Neural cell (in vitro differentiated cells): Measurements from ENCODE around the gene CARD9. TPM values are rescaled to one million over a fixed set of nuclear protein-coding genes. Genes with fewer than 3 reads are reported as not detected.

Experiments
- H2AFZ ChIP-seq: fragments of 200-600, 300-800 bp; sonication (generic), shearing (Covaris generic); 2 replicates; pipeline ENCODE4 v1.6.0; 2014; ENCODE audit warnings: low read depth, mild to moderate bottlenecking, antibody characterized with exemption, low read length, moderate library complexity
- H3F3A ChIP-seq: fragments of 200-600 bp; shearing (Covaris generic); 2 replicates; pipeline ENCODE4 v1.6.1; 2016; ENCODE audit warnings: mild to moderate bottlenecking, moderate library complexity, mixed read lengths, antibody characterized with exemption, low read length; ENCODE audit not compliant: insufficient read depth, poor library complexity, severe bottlenecking
- H3K27ac ChIP-seq: fragments of 200-600, 300-800 bp; sonication (generic), shearing (Covaris generic); 2 replicates; pipeline ENCODE4 v1.5.1; 2014; ENCODE audit warnings: mild to moderate bottlenecking, low read length, moderate library complexity
- H3K27me3 ChIP-seq: fragments of 300-800, 200-600 bp; sonication (generic), shearing (Covaris generic); 2 replicates; pipeline ENCODE4 v1.6.0; 2014; ENCODE audit warnings: mild to moderate bottlenecking, low read depth, low read length, moderate library complexity; ENCODE audit not compliant: insufficient read depth
- H3K36me3 ChIP-seq: fragments of 300-800, 200-600 bp; sonication (generic), shearing (Covaris generic); 2 replicates; pipeline ENCODE4 v1.5.1; 2014; ENCODE audit warnings: mild to moderate bottlenecking, antibody characterized with exemption, low read length, moderate library complexity; ENCODE audit not compliant: insufficient read depth
- H3K4me2 ChIP-seq: fragments of 300-800, 200-600 bp; sonication (generic), shearing (Covaris generic); 2 replicates; pipeline ENCODE4 v1.6.0; 2014; ENCODE audit warnings: mild to moderate bottlenecking, low read length
- H3K4me3 ChIP-seq: fragments of 300-800, 200-600 bp; sonication (generic), shearing (Covaris generic); 2 replicates; pipeline ENCODE4 v1.5.1; 2014; ENCODE audit warnings: mild to moderate bottlenecking, low read length, moderate library complexity
- H3K79me2 ChIP-seq: fragments of 200-600 bp; shearing (Covaris generic); replicated peaks from 2 replicates; pipeline ENCODE4 v1.6.0; 2014; ENCODE audit warnings: mild to moderate bottlenecking, low read length, moderate library complexity; ENCODE audit not compliant: insufficient read depth
- H3K9ac ChIP-seq: fragments of 300-800, 200-600 bp; sonication (generic), shearing (Covaris generic); 2 replicates; pipeline ENCODE4 v1.6.1; 2016; ENCODE audit warnings: mild to moderate bottlenecking, low read length, mixed read lengths
- H3K9me2 ChIP-seq: fragments of 200-600 bp; shearing (Covaris generic); 2 replicates; pipeline ENCODE4 v1.6.1; 2016; ENCODE audit warnings: mild to moderate bottlenecking, low read length, mixed read lengths; ENCODE audit not compliant: insufficient read depth
- H3K9me3 ChIP-seq: fragments of 200-600, 300-800 bp; sonication (generic), shearing (Covaris generic); 2 replicates; pipeline ENCODE4 v1.6.1; 2016; ENCODE audit warnings: mild to moderate bottlenecking, mixed run types, low read length, moderate library complexity, mixed read lengths
- H4K20me1 ChIP-seq: fragments of 200-600 bp; shearing (Covaris generic); 2 replicates; pipeline ENCODE4 v1.6.1; 2016; ENCODE audit warnings: mild to moderate bottlenecking, mixed run types; ENCODE audit not compliant: insufficient read depth
- EP300 ChIP-seq: fragments of 450-650 bp; conservative IDR thresholded peaks from 2 replicates; pipeline ENCODE4 v1.6.1; 2014; ENCODE audit warnings: antibody characterized with exemption, mild to moderate bottlenecking, moderate library complexity; ENCODE audit not compliant: poor library complexity, severe bottlenecking
- EZH2 ChIP-seq: fragments of 200-600, 300-800 bp; shearing (Covaris generic), sonication (generic); IDR thresholded peaks from 2 replicates; pipeline ENCODE4 v1.6.1; 2014; ENCODE audit warnings: antibody characterized with exemption, low read length, borderline replicate concordance, mild to moderate bottlenecking; ENCODE audit not compliant: insufficient read depth, poor library complexity, severe bottlenecking
- MXI1 ChIP-seq: fragments of 450-650 bp; conservative IDR thresholded peaks from 2 replicates; pipeline ENCODE4 v1.6.1; 2014; ENCODE audit warnings: antibody characterized with exemption, mild to moderate bottlenecking; ENCODE audit not compliant: poor library complexity, severe bottlenecking
- POLR2AphosphoS5 ChIP-seq: IDR thresholded peaks from 2 replicates; pipeline ENCODE4 v1.6.1; 2012
- RAD21 ChIP-seq: fragments of 450-650 bp; conservative IDR thresholded peaks from 2 replicates; pipeline ENCODE4 v1.6.1; 2014; ENCODE audit warnings: antibody characterized with exemption, mild to moderate bottlenecking, moderate library complexity
- SMC3 ChIP-seq: fragments of 450-650 bp; conservative IDR thresholded peaks from 2 replicates; pipeline ENCODE4 v1.6.1; 2014; ENCODE audit warnings: antibody characterized with exemption, mild to moderate bottlenecking, moderate library complexity; ENCODE audit not compliant: poor library complexity
- TAF1 ChIP-seq: IDR thresholded peaks from 2 replicates; pipeline ENCODE4 v1.6.1; 2012; ENCODE audit warnings: low read depth
- polyA plus RNA-seq: library from polyadenylated mRNA; depleted of rRNA; stranded (reverse); fragments of >200 nt; gene quantifications from 2 replicates; pipeline ENCODE4 v1.2.3, GENCODE V29; 2014
- TF ChIP-seq, protein P1 (sequence below): fragments of 450-650 bp; IDR thresholded peaks from 2 replicates; pipeline ENCODE4 v1.5.1; 2014; ENCODE audit warnings: antibody characterized with exemption, mild to moderate bottlenecking, moderate library complexity; ENCODE audit not compliant: poor library complexity, severe bottlenecking
- TF ChIP-seq, protein P2 (sequence below): IDR thresholded peaks from 2 replicates; pipeline ENCODE4 v1.6.1; 2012; ENCODE audit warnings: borderline replicate concordance

CARD9 gene
- polyA plus RNA-seq, 1 donor from 2014 or later = 0.77 TPM

DNA sequence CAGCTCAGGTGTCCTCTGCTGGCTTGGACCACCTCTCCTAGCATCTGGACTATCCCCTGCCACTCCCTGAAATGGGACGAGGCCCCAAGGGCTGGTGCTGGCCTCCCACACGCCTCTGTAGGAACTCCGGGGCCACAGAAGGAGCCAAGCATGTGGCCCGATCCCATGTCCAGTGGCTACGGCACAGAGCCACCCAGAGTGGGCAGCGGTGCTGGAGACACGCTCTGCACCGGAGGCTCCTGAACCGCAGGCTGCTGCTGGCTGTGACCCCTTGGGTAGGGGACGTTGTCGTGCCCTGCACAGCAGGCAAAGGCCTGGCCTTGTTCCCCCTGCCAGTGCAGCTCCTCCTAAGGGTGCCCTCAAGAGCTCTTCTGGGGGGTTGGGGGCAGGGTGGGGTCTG lies 6.4 kb upstream of the CARD9 start:
- Histone ChIP-seq H3K36me3 (no peaks in the 10 kb centered on the region), H3K27me3 (no peaks in the 10 kb centered on the region), H3K9me2 (no peaks in the 10 kb centered on the region)

DNA sequence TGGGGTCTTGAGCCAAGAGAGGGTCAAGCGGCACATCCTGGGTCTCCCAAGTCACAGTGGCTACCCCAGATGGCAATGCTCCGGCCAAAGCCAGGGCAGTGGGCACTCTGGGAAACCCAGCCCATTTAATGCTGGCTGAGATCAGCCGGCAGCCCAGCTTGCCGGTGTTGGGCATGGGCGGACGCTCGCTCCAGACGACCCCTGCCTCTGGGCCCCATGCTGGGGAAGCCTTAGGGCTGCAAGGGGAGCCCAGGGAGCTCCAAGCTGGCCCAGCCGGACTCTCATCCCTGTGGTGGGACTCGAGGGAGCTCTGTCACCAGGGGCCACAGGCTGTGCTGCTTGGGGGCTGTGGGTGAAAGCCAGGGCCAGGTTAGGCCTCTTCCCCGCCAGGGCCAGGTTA lies 5.9 kb upstream of the CARD9 start:
- Histone ChIP-seq H3K9ac (no peak overlapping the region), H3K9me3 (no peaks in the 10 kb centered on the region), H3K36me3 (no peaks in the 10 kb centered on the region), H3F3A (no peaks in the 10 kb centered on the region), H3K79me2 (no peaks in the 10 kb centered on the region), H3K4me3 (no peak overlapping the region), H2AFZ (no peak overlapping the region), H3K4me2 (no peak overlapping the region), H3K27ac (no peak overlapping the region), H3K27me3 (no peaks in the 10 kb centered on the region), H3K9me2 (no peaks in the 10 kb centered on the region), H4K20me1 (no peaks in the 10 kb centered on the region)
- TF ChIP-seq EZH2 (no peak), TAF1 (no peak), EP300 (no peak), RAD21 (no peak), MXI1 (no peak), POLR2AphosphoS5 (no peak), SMC3 (no peak)
- TF ChIP-seq, protein P1, sequence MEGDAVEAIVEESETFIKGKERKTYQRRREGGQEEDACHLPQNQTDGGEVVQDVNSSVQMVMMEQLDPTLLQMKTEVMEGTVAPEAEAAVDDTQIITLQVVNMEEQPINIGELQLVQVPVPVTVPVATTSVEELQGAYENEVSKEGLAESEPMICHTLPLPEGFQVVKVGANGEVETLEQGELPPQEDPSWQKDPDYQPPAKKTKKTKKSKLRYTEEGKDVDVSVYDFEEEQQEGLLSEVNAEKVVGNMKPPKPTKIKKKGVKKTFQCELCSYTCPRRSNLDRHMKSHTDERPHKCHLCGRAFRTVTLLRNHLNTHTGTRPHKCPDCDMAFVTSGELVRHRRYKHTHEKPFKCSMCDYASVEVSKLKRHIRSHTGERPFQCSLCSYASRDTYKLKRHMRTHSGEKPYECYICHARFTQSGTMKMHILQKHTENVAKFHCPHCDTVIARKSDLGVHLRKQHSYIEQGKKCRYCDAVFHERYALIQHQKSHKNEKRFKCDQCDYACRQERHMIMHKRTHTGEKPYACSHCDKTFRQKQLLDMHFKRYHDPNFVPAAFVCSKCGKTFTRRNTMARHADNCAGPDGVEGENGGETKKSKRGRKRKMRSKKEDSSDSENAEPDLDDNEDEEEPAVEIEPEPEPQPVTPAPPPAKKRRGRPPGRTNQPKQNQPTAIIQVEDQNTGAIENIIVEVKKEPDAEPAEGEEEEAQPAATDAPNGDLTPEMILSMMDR = no peak
- TF ChIP-seq, protein P2, sequence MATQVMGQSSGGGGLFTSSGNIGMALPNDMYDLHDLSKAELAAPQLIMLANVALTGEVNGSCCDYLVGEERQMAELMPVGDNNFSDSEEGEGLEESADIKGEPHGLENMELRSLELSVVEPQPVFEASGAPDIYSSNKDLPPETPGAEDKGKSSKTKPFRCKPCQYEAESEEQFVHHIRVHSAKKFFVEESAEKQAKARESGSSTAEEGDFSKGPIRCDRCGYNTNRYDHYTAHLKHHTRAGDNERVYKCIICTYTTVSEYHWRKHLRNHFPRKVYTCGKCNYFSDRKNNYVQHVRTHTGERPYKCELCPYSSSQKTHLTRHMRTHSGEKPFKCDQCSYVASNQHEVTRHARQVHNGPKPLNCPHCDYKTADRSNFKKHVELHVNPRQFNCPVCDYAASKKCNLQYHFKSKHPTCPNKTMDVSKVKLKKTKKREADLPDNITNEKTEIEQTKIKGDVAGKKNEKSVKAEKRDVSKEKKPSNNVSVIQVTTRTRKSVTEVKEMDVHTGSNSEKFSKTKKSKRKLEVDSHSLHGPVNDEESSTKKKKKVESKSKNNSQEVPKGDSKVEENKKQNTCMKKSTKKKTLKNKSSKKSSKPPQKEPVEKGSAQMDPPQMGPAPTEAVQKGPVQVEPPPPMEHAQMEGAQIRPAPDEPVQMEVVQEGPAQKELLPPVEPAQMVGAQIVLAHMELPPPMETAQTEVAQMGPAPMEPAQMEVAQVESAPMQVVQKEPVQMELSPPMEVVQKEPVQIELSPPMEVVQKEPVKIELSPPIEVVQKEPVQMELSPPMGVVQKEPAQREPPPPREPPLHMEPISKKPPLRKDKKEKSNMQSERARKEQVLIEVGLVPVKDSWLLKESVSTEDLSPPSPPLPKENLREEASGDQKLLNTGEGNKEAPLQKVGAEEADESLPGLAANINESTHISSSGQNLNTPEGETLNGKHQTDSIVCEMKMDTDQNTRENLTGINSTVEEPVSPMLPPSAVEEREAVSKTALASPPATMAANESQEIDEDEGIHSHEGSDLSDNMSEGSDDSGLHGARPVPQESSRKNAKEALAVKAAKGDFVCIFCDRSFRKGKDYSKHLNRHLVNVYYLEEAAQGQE = no peak

More for the DNA sequence above, 6.4 kb upstream of the CARD9 start:
- TF ChIP-seq RAD21 = no peak
- no peak for TF ChIP-seq TAF1
- no peak for TF ChIP-seq MXI1
- no peak for TF ChIP-seq EZH2
- no peak for TF ChIP-seq SMC3
- TF ChIP-seq EP300 = no peak
- TF ChIP-seq, protein P1 = no peak
- TF ChIP-seq, protein P2 = no peak
- no peak for TF ChIP-seq POLR2AphosphoS5
- no peak overlapping the region for H3K27ac ChIP-seq
- H3K9me3 ChIP-seq = no peaks in the 10 kb centered on the region
- no peaks in the 10 kb centered on the region for H3K79me2 ChIP-seq
- H3F3A ChIP-seq = no peaks in the 10 kb centered on the region
- no peak overlapping the region for H3K9ac ChIP-seq
- H3K4me3 ChIP-seq = no peak overlapping the region
- H3K4me2 ChIP-seq = no peak overlapping the region
- H4K20me1 ChIP-seq = no peaks in the 10 kb centered on the region
- H2AFZ ChIP-seq = no peak overlapping the region
